Measurements from ENCODE around the gene HAPLN1. TPM values are rescaled to one million over a fixed set of nuclear protein-coding genes. Genes with fewer than 3 reads are reported as not detected.

HAPLN1 gene
- total RNA-seq, 1 donor from 2014 or later, result 2.1 TPM

DNA sequence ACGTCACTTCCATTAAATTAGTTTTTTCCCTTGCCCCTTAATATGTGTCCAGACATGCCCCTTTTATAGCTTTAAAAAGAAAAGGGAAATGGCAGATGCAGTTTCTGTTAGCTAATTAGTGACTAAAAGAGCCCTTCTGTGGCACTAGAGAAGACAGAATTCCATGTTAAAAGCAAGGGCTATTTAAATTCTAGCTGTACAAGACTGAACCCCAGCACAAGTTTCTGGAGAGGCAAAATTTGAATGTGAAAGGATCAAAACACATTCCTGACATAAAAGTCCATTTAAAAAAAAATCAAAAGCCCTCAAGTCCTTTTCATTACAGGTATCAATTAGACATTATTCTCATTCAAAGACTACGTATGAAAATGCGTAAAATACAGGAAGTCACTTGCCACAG, 78.7 kb downstream of the HAPLN1 start:
- Histone ChIP-seq H3K4me1 (no peaks in the 10 kb centered on the region), H3K36me3 (no peaks in the 10 kb centered on the region), H3K27me3 (ENCODE audit: low read depth) (no peaks in the 10 kb centered on the region), H3K9me3 (replicated peaks) (no peaks in the 10 kb centered on the region), H3K4me3 (no peak overlapping the region), H3K27ac (replicated peaks) (no peak overlapping the region)
- TF ChIP-seq, protein P1, sequence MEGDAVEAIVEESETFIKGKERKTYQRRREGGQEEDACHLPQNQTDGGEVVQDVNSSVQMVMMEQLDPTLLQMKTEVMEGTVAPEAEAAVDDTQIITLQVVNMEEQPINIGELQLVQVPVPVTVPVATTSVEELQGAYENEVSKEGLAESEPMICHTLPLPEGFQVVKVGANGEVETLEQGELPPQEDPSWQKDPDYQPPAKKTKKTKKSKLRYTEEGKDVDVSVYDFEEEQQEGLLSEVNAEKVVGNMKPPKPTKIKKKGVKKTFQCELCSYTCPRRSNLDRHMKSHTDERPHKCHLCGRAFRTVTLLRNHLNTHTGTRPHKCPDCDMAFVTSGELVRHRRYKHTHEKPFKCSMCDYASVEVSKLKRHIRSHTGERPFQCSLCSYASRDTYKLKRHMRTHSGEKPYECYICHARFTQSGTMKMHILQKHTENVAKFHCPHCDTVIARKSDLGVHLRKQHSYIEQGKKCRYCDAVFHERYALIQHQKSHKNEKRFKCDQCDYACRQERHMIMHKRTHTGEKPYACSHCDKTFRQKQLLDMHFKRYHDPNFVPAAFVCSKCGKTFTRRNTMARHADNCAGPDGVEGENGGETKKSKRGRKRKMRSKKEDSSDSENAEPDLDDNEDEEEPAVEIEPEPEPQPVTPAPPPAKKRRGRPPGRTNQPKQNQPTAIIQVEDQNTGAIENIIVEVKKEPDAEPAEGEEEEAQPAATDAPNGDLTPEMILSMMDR (IDR thresholded peaks at IDR 0.05; ENCODE audit: borderline replicate concordance), result no peak
- intact Hi-C loops (cut with micrococcal nuclease), result no loop called here
- DNase-seq, result no peak

DNA sequence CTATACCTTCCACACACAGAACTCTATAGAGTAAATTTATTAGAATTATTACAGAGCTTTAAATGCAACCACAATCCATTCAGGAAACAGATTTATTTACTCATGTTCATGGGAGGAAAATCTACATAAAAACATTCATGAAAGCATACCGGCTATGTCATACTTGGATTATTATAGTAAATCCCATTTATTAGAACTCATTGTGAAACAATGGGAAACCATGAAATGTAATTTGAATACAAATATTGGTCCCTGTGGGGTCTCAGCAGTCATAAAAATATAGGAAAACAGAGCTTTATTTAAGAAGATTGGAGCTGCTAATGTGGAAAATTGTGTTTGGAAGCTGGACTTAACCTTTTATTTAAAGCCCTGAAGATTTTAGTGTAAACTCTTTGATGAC, 80.7 kb downstream of the HAPLN1 start:
- intact Hi-C loops (cut with micrococcal nuclease), result no loop called here
- no peak overlapping the region for H3K27ac ChIP-seq (replicated peaks)
- TF ChIP-seq, protein P1 (IDR thresholded peaks at IDR 0.05; ENCODE audit: borderline replicate concordance), result no peak
- H3K27me3 ChIP-seq (ENCODE audit: low read depth), result no peaks in the 10 kb centered on the region
- DNase-seq, result no peak
- H3K9me3 ChIP-seq (replicated peaks), result no peaks in the 10 kb centered on the region
- no peak overlapping the region for H3K4me3 ChIP-seq
- H3K36me3 ChIP-seq, result no peaks in the 10 kb centered on the region
- no peaks in the 10 kb centered on the region for H3K4me1 ChIP-seq

DNA sequence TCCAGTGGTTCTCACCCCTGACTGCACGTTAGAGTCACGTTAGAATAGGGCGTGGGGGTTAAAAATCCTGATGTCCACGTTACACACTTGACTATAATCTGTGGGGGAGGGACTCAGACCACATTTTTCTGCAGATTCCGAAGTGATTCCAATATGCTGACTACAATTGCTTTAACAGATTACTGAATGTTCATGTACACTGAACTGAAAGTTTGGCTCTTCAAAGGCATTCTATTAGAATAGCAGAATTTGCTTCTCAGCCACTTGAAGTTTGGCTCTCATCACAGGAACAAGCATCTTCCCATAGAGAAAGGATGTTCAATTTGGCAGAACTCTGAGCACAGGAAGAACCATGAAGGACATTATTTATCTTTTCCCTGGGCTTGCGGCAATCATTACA, 84.5 kb downstream of the HAPLN1 start:
- no peaks in the 10 kb centered on the region for H3K4me1 ChIP-seq
- H3K36me3 ChIP-seq, result no peaks in the 10 kb centered on the region
- TF ChIP-seq, protein P1 (IDR thresholded peaks at IDR 0.05; ENCODE audit: borderline replicate concordance), result no peak
- no peak for DNase-seq
- H3K27ac ChIP-seq (replicated peaks), result no peak overlapping the region
- intact Hi-C loops (cut with micrococcal nuclease), result no loop called here
- no peak overlapping the region for H3K4me3 ChIP-seq
- H3K27me3 ChIP-seq (ENCODE audit: low read depth), result no peaks in the 10 kb centered on the region
- no peaks in the 10 kb centered on the region for H3K9me3 ChIP-seq (replicated peaks)

DNA sequence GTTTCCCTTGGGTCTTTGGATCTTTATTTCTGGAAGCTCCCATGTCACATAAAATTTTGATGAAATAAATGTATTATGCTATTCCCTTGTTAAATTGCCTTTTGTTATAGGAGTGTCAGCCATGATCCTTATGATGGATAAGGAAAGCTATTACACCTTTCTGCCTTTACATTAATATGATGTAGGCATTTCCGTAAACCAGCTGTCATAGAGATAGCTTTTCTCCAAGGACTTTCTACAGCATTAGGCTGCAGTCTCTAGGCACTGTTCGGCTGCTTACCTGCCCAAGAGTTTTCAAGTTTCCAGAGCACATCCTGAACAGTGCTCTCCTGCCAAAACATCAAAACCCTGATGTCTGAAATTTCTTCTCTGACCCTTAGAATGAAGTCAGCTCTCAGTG, 87.4 kb downstream of the HAPLN1 start:
- Histone ChIP-seq H3K9me3 (replicated peaks) (no peaks in the 10 kb centered on the region), H3K27me3 (ENCODE audit: low read depth) (no peaks in the 10 kb centered on the region), H3K36me3 (no peaks in the 10 kb centered on the region), H3K4me3 (no peak overlapping the region), H3K27ac (replicated peaks) (no peak overlapping the region), H3K4me1 (no peaks in the 10 kb centered on the region)
- intact Hi-C loops (cut with micrococcal nuclease), result no loop called here
- TF ChIP-seq, protein P1 (IDR thresholded peaks at IDR 0.05; ENCODE audit: borderline replicate concordance), result no peak
- DNase-seq, result no peak

DNA sequence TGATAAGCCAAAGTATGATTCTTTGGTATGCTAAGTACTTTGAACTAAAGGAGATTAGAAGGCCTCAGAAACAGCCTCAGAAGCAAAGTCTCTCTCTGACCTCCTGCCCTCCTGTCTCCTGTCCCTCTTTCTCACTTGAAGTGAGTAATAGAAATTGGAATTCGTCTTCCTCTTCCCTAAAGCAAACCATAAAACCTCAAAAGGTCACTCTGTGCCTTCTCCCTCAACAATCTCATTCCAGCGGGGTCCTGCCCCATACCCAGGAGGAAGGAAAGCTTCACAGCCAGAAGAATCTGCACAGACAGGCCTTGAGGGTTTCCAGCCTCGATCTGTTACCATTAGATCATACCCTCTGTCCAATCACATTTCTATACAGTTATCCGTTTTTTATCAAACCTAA, 87.8 kb downstream of the HAPLN1 start:
- intact Hi-C loops (cut with micrococcal nuclease), result no loop called here
- Histone ChIP-seq H3K4me3 (no peak overlapping the region), H3K27ac (replicated peaks) (no peak overlapping the region), H3K4me1 (no peaks in the 10 kb centered on the region), H3K9me3 (replicated peaks) (no peaks in the 10 kb centered on the region), H3K36me3 (no peaks in the 10 kb centered on the region), H3K27me3 (ENCODE audit: low read depth) (no peaks in the 10 kb centered on the region)
- no peak for DNase-seq
- TF ChIP-seq, protein P1 (IDR thresholded peaks at IDR 0.05; ENCODE audit: borderline replicate concordance), result no peak

DNA sequence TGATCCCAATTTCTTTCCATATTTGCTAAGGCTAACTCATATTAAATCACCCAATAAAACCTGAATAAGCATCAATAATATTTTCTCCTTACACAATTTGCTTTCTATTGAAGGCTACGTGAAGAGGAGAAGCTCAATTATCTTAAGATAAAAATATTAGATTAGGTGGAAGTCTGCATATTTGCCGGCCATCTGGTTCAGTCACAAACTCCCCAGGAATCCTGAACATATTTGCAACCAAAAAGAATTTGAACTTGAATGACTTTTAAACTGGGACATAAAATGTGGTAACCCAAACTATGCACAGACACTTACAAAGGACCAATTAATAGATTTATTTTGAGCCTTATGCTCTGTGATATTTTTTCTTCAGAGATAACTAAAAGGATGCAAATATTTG, 92.3 kb downstream of the HAPLN1 start:
- Histone ChIP-seq H3K4me1 (no peaks in the 10 kb centered on the region), H3K9me3 (replicated peaks) (no peaks in the 10 kb centered on the region), H3K27ac (replicated peaks) (no peak overlapping the region), H3K36me3 (no peaks in the 10 kb centered on the region), H3K27me3 (ENCODE audit: low read depth) (peaks cover 5% of the 10 kb centered on the region), H3K4me3 (no peak overlapping the region)
- intact Hi-C loops (cut with micrococcal nuclease), result no loop called here
- TF ChIP-seq, protein P1 (IDR thresholded peaks at IDR 0.05; ENCODE audit: borderline replicate concordance), result no peak
- no peak for DNase-seq
